ENCODE measurements around the gene GOLGA8R. TPM values are rescaled to one million over a fixed set of nuclear protein-coding genes. Genes with fewer than 3 reads are reported as not detected.

Gene GOLGA8R
- total RNA-seq = 0.21 and 0.60 TPM in 2 replicates

GRCh38 chr15:30414160-30414559, at the start of gene GOLGA8R:
TSS of gene GOLGA8R (minus strand) at chr15:30414260. CDS start at chr15:30414162, 98 bp downstream.

GRCh38 chr15:30392766-30393663, 21.0 kb downstream of the GOLGA8R start, which contains the start of gene CHRFAM7A:
TSS of gene CHRFAM7A (minus strand) at chr15:30393540. CDS start at chr15:30383351, 10,189 bp downstream.

Other genes with a start within 250 kb of the GOLGA8R start
- 0.23 and 1.1 TPM in 2 replicates for gene CHRFAM7A, start 20.7 kb downstream of the GOLGA8R start, total RNA-seq
- gene GOLGA8Q, start 137.8 kb upstream of the GOLGA8R start, total RNA-seq = not detected in 2 replicates
- 0.07 TPM in 1 of 2 replicates, not detected in the other for gene GOLGA8H, start 189.8 kb upstream of the GOLGA8R start, total RNA-seq

Measured in airway epithelial cell (primary cell).